G401.6 (cell line): ENCODE results near the gene ZNF23.

ENCODE experiments used
- FAIRE-seq: peaks from 2 replicates; lab custom pipeline; 2012; peaks lifted over from hg19 to GRCh38; lab: Jason Lieb, UNC

The ZNF23 gene

DNA sequence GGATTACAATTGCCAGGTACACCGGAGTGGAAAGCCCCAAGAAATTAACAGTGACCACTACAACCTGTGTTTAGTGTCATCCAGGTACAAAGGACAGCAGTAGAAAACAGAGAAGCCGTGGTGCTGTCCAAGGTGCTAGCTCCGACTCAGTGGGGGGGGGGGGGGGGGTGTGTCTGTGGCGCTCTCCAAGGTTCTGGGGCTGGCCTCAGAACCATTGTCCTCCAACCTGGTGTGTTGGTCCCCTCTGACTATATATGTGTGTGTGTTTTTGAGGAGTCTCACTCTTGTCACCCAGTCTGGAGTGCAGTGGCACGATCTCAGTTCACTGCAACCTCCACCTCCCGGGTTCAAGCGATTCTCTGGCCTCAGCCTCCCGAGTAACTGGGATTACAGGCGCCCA lies 5.8 kb upstream of the ZNF23 start:
- FAIRE-seq = no peak

GRCh38 chr16:71464231-71464630 lies 2.2 kb upstream of the ZNF23 start:
- FAIRE-seq = no peak

GRCh38 chr16:71460941-71461340 lies 1.1 kb downstream of the ZNF23 start:
- no peak for FAIRE-seq

- no peak for FAIRE-seq
Observed at GRCh38 chr16:71460236-71460635, 1.8 kb downstream of the ZNF23 start.

- FAIRE-seq = no peak
Observed at GRCh38 chr16:71459510-71459909, 2.5 kb downstream of the ZNF23 start.

DNA sequence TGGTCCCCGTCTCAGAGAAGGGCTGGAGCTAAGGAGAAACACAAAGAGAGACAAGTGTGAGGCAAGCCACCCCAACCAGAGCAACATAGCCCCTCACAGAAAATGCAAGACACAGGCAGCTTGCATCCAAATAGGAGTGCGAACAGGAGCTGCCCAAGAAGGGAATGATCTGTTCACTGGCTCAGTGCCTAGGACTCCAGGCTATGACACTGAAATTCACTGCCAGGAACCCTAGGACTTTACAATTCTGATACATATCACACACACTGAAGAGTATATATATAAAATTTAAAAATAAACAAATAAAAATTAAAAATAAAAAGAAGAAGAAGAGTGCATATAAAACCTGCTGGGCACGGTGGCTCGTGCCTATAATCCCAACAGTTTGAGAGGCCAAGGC lies 5.2 kb downstream of the ZNF23 start:
- FAIRE-seq = no peak

DNA sequence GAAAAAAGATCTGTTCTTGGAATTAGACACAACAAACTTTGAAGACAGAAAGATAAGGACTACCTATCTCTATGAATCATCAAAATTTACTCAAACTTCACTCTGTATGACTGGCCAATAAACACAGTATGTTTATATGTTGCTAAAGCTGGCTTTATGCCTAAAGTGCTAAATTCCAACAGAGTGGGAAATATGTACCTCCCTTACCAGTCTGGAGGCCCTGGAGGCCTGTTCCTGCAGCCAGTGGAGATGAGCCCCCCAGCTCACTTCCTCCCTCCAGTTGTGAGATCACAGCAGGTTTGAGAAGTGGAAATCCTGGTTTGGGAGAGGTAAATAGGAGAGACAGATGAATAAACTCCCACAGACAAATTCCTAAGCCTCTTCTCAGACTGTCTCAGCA lies 9.0 kb downstream of the ZNF23 start:
- no peak for FAIRE-seq

DNA sequence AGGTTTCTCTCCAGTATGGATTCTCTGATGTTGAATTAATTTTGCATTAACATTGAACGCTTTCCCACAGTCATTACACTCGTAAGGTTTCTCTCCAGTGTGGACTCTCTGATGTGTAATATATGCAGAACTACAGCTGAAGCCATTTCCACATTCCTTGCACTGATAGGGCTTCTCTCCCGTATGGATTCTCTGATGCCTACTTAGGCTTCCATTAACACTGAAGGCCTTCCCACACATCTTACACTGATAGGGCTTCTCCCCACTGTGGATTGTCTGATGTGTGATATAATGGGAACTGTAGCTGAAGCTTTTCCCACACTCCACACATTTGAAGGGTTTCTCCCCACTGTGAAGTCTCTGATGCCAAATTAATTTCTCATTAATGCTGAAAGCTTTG lies 13.0 kb downstream of the ZNF23 start:
- no peak for FAIRE-seq

- no peak for FAIRE-seq
Observed at GRCh38 chr16:71448274-71448866, 13.7 kb downstream of the ZNF23 start.

DNA sequence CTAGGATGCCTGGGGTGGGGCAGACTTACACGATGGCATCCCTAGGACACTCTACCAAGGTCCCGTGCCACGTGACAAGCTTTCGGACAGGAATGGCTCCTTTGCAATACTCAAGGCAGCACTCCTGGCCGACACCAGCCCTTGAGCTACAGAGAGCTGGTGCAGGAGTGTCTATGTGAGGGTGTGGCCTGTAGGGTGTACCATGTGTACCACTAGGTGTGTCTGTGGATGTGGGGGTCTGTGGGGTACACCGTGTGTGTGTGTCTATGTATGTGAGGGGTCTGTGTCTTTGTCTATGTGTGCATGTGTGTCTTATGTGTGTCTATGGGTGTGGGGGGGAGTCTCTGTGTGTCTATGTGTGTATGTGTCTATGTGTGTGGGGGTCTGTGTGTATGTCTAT lies 18.3 kb downstream of the ZNF23 start:
- no peak for FAIRE-seq

GRCh38 chr16:71442051-71442440 lies 20.0 kb downstream of the ZNF23 start, which contains the start of gene TLE7:
Gene TLE7, minus strand, starts transcription at chr16:71442054. Its CDS starts 8,730 bp downstream, at chr16:71433324.
- no peak for FAIRE-seq

- FAIRE-seq = no peak
Observed at GRCh38 chr16:71441348-71442050, 20.5 kb downstream of the ZNF23 start.

DNA sequence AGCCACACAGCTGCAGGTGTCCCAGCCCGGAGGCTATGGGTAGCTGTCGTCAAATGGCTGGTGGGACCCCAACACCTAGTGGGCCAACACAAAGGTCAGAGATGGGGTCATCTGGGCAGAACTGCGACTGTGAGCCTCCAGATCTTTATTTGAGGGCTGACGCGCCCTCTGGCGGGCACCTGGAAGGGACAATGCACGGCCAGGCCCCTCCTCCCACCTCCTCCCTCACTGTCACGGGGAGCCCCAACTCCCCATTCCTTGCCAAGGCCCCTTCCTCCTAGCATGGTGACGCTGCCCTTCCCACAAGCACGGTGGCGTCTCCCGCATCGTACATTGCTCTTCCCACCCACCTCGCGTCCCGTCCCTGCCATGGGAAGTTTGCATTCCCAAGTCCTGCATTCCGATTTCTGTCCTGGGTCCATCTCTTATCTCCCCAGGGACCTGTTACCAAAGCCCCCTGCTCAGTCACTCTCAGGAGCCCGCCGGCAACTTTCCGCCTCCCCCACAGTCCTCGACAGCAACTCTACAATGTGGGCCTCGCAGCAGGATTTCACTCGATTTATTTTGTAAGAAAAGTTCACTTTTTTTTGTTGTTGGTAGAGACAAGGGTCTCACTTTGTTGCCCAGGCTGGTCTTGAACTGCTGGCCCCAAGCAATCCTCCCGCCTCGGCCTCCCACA lies 21.2 kb downstream of the ZNF23 start:
- FAIRE-seq = no peak

DNA sequence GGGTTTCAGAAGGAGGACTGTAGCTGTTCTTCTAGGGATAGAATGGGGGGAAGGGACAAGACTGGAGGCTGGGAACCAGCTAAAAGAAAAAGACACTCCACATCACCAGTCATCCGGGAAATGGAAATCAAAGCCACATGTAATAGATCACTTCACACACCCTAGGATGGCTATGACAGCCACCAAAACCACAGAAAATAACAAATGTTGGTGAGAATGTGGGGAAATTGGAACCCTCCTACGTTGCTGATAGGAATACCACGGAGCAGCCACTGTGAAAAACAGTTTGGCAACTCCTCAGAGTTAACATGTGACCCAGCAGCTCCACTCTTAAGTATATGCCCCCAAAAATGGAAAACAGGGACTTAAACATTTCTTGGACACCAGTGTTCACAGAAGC lies 22.5 kb downstream of the ZNF23 start:
- FAIRE-seq = no peak

- no peak for FAIRE-seq
Observed at GRCh38 chr16:71436473-71436872, 25.6 kb downstream of the ZNF23 start.

DNA sequence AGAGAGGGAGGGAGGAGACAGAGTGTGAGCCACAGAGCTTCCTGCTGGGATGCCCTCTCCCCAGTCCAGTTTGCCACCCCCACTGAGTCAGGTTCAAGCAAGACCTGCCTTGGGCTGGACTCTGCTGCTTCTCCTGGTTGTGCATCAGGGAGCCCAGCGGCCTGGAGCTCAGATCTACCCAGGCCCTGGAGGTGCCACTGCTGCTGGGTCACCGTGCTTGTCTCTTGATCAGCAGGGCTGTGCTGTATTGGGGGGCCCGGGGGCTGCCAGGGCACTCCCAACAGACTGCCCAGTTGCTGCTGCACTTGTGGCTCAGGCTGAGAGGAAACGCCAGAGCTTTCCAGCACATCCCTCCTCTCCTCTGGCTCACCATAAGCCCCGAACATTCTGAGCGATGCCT lies 29.1 kb downstream of the ZNF23 start:
- no peak for FAIRE-seq

- no peak for FAIRE-seq
Observed at GRCh38 chr16:71431991-71432390, 30.1 kb downstream of the ZNF23 start.

DNA sequence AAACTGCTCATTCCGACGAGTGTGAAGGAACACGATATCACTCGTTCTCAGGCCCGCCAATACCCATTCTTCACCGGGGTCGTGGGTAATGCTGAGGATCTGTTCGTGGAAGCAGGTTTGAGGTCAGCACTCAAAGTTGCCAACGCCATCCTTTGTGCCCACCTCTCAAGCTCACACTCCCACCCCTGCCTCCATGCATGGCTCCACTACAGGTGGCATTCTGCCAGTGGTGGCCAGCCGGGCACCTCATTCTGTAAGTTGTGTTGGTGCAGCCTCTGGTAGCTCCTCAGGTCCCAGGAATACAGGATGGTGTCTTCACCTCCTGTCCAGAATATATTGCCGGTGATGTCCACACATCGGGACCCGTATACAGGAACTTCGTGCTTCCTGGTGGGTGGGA lies 30.9 kb downstream of the ZNF23 start:
- FAIRE-seq = no peak

DNA sequence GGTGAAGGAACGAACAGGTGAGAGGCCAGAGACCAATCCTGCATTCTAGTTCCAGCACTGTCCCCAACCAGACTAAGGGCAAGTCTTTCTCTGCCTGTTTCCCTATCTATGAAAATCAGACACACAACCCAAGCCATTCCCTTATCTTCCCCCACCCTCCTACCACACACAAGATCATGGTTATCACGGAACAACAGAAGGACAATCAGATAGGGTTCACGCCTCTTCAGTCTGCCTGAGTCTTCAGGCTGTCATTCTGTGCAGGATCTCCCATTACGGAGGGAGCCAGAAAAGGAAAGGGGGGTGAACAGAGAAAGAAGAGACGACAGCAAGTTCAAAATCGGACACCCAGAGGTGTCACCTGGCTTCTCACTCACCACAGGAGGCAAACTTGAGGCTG lies 31.3 kb downstream of the ZNF23 start:
- FAIRE-seq = no peak

DNA sequence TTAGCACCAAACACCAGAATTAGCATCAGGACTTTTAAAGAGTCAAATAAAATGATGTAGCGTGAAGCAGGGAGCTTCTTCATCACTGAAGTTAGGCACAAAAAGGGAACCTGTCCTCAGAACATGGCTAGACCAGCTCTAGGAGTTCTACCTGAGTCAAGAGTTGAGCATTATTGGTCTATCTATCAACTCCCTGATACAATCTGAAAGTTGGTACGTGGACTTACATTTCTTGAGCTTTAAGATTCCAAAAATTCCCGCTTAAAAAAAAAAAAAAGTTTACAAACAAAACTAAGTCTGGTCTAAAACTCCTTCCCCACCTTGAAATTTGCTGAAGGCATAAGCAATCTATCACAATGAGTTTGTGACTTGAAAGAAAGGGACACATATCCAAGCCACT lies 32.5 kb downstream of the ZNF23 start:
- FAIRE-seq = no peak

GRCh38 chr16:71428883-71429282 lies 33.2 kb downstream of the ZNF23 start:
- no peak for FAIRE-seq

DNA sequence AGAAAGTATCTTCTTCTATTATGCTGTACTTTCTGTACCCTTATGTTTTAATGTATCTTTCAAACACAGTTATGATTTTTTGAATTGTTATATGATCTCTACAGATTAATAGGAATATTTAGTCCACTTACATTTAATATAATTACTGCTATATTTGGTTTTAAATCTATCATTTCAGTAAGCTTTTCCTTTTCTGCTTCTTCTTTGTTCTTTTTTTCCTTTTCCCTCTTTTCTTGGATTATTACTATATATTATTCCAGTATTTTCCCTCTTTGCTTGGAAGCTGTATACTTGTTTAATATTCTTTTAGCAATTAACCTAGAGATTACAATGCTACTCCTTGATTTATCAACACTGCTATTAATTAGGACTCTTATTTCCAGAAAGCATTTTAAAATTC lies 33.7 kb downstream of the ZNF23 start:
- no peak for FAIRE-seq

DNA sequence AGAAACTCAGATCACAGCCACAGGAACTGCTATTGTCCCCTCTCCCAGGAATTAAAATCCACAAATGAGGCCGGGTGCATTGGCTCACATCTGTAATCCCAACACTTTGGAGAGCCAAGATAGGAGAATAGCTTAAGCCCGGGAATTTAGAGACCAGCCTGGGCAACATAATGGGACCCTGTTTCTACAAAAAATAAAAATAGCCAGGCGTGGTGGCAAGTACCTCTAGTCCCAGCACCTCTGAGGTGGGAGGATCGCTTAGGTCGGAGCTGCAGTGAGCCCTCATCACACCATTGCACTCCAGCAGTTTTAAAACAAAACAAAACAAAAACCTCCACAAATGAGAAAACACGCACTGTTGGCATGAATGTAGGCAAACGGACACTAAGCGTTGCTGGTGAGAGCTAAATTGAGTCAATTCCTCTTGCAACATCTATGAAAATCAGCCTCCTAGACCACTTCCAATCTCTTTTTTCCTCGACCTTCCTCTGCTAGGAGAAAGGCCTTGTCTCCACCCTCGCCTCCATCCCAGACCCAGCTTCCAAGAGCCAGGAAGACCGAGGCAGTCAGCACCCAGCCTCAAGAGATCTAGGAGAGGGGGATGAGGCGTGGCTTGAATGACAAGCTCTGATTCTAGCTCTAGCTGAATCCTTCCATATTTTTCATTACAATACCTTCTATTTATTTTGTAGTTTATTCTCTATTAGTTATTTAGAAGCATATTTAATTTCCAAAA lies 35.0 kb downstream of the ZNF23 start:
- no peak for FAIRE-seq
